HG03565 (cell line): ENCODE measurements around the gene LRSAM1.

Experiments used
- ATAC-seq: cut with Tn5 transposase; IDR thresholded peaks from one replicate; pipeline ENCODE4 v1.9.1; 2021; ENCODE audit warnings: mild to moderate bottlenecking, moderate library complexity; ENCODE audit not compliant: unreplicated experiment

Gene LRSAM1

GRCh38 chr9:127529671-127530070 lies 78.4 kb downstream of the LRSAM1 start:
- no peak for ATAC-seq

GRCh38 chr9:127530206-127530941 lies 79.1 kb downstream of the LRSAM1 start:
- no peak for ATAC-seq

- ATAC-seq: no peak
Measured at GRCh38 chr9:127531676-127532075, 80.4 kb downstream of the LRSAM1 start.

- no peak for ATAC-seq
Measured at GRCh38 chr9:127534250-127534906, 83.1 kb downstream of the LRSAM1 start.

GRCh38 chr9:127534931-127535330 lies 83.6 kb downstream of the LRSAM1 start:
- no peak for ATAC-seq

GRCh38 chr9:127535396-127535795 lies 84.1 kb downstream of the LRSAM1 start:
- ATAC-seq: no peak

- ATAC-seq: no peak
Measured at GRCh38 chr9:127535834-127536233, 84.5 kb downstream of the LRSAM1 start.

GRCh38 chr9:127536499-127536898 lies 85.2 kb downstream of the LRSAM1 start:
- ATAC-seq: no peak

- no peak for ATAC-seq
Measured at GRCh38 chr9:127537014-127537413, 85.7 kb downstream of the LRSAM1 start.

GRCh38 chr9:127537792-127538191 lies 86.5 kb downstream of the LRSAM1 start:
- no peak for ATAC-seq

- ATAC-seq: no peak
Measured at GRCh38 chr9:127538849-127539258, 87.5 kb downstream of the LRSAM1 start.

- no peak for ATAC-seq
Measured at GRCh38 chr9:127539259-127539981, 88.1 kb downstream of the LRSAM1 start.

- no peak for ATAC-seq
Measured at GRCh38 chr9:127539982-127540663, 88.8 kb downstream of the LRSAM1 start.

- ATAC-seq: no peak
Measured at GRCh38 chr9:127540664-127541041, 89.3 kb downstream of the LRSAM1 start.

- no peak for ATAC-seq
Measured at GRCh38 chr9:127541176-127541575, 89.9 kb downstream of the LRSAM1 start.

GRCh38 chr9:127541865-127542264 lies 90.6 kb downstream of the LRSAM1 start:
- ATAC-seq: no peak

GRCh38 chr9:127543221-127543620 lies 91.9 kb downstream of the LRSAM1 start:
- ATAC-seq: no peak

- no peak for ATAC-seq
Measured at GRCh38 chr9:127543973-127544533, 92.7 kb downstream of the LRSAM1 start.

GRCh38 chr9:127545196-127546124 lies 94.2 kb downstream of the LRSAM1 start:
- ATAC-seq: no peak
